HG02610 (cell line): Measurements from ENCODE around the gene CRNN.

ENCODE experiments used
- ATAC-seq: cut with Tn5 transposase; IDR thresholded peaks from one replicate; pipeline ENCODE4 v1.9.1; 2021; ENCODE audit warnings: mild to moderate bottlenecking, moderate library complexity; ENCODE audit not compliant: unreplicated experiment

The CRNN gene

GRCh38 chr1:152426731-152427130, 12.7 kb upstream of the CRNN start:
- ATAC-seq, result no peak

- ATAC-seq, result no peak
These were observed 5.9 kb upstream of the CRNN start for GRCh38 chr1:152419917-152420316.

- no peak for ATAC-seq
These were observed 1.6 kb upstream of the CRNN start for GRCh38 chr1:152415454-152416227.

GRCh38 chr1:152412756-152413155, 1.3 kb downstream of the CRNN start:
- ATAC-seq, result no peak

GRCh38 chr1:152411134-152411533, 2.9 kb downstream of the CRNN start:
- no peak for ATAC-seq

GRCh38 chr1:152410599-152410998, 3.5 kb downstream of the CRNN start:
- no peak for ATAC-seq

- no peak for ATAC-seq
These were observed 4.0 kb downstream of the CRNN start for GRCh38 chr1:152410028-152410427.

GRCh38 chr1:152408664-152409063, 5.4 kb downstream of the CRNN start:
- ATAC-seq, result no peak

GRCh38 chr1:152398812-152399698, 15.0 kb downstream of the CRNN start:
- no peak for ATAC-seq

- ATAC-seq, result no peak
These were observed 16.6 kb downstream of the CRNN start for GRCh38 chr1:152397474-152397873.

GRCh38 chr1:152394151-152394550, 19.9 kb downstream of the CRNN start:
- no peak for ATAC-seq

- no peak for ATAC-seq
These were observed 21.2 kb downstream of the CRNN start for GRCh38 chr1:152392909-152393308.

GRCh38 chr1:152388889-152389288, 25.2 kb downstream of the CRNN start:
- ATAC-seq, result no peak

- no peak for ATAC-seq
These were observed 27.1 kb downstream of the CRNN start for GRCh38 chr1:152386940-152387339.

- ATAC-seq, result no peak
These were observed 33.1 kb downstream of the CRNN start for GRCh38 chr1:152380932-152381331.

GRCh38 chr1:152374451-152374850, 39.6 kb downstream of the CRNN start:
- no peak for ATAC-seq

GRCh38 chr1:152372672-152373071, 41.4 kb downstream of the CRNN start:
- ATAC-seq, result no peak

GRCh38 chr1:152367436-152367835, 46.6 kb downstream of the CRNN start:
- no peak for ATAC-seq

- ATAC-seq, result no peak
These were observed 54.2 kb downstream of the CRNN start, which contains the start of gene FLG2 for GRCh38 chr1:152359906-152360305. Gene FLG2 (minus strand): TSS chr1:152360006. CDS start chr1:152358884, 1,122 bp downstream.
